T-cell (primary cell): ENCODE results near the gene CETP. TPM values are rescaled to one million over a fixed set of nuclear protein-coding genes. Genes with fewer than 3 reads are reported as not detected.

ENCODE experiments used
- ATAC-seq, 4 experiments: fragments of 200-7000 bp in 3 of 4; fragments of 150-1000 bp in 1 of 4; cut with Tn5 transposase; replicated peaks in 1 of 4; 1 replicate in 3 of 4; 2 replicates in 1 of 4; pipeline ENCODE4 v1.10.0; 2021; ENCODE audit warnings: moderate library complexity in 3 of 4, mild to moderate bottlenecking in 2 of 4, moderate number of reproducible peaks in 1 of 4
- CTCF ChIA-PET, 2 donors: fragments of 300-600 bp; sonication (Branson Sonifier 250); formaldehyde crosslinking; loops; one replicate each; lab custom pipeline; 2022; ENCODE audit warnings: antibody characterized with exemption in 2 of 2; lab: Charles Lee
- POLR2A ChIA-PET, 2 donors: fragments of 300-600 bp; sonication (Branson Sonifier 250); formaldehyde crosslinking; loops; one replicate each; lab custom pipeline; 2022; ENCODE audit warnings: antibody characterized with exemption in 2 of 2; lab: Charles Lee
- DNase-seq, 35 experiments: peaks; one replicate each; pipeline versions ENCODE4 v3.0.0 to v3.0.0-alpha.2; 2013 to 2023
- H3K27ac ChIP-seq: one replicate; pipeline ENCODE4 v1.5.1; 2013; ENCODE audit warnings: low read length
- H3K27me3 ChIP-seq, 2 experiments: replicated peaks in 1 of 2; 1 replicate in 1 of 2; 2 replicates in 1 of 2; pipeline versions ENCODE4 v1.6.1 to v1.7.0; 2013; ENCODE audit warnings: low read length in 1 of 2, mixed read lengths in 1 of 2; ENCODE audit not compliant: control insufficient read depth in 2 of 2, insufficient read depth in 2 of 2; ENCODE audit errors: extremely low read depth in 1 of 2
- H3K36me3 ChIP-seq, 2 donors: 1 replicate in 1 of 2; 2 replicates in 1 of 2; pipeline versions ENCODE4 v1.6.1 to v1.7.0; 2013; ENCODE audit warnings: low read length in 1 of 2; ENCODE audit not compliant: control insufficient read depth in 2 of 2, insufficient read depth in 1 of 2; ENCODE audit errors: extremely low read depth in 1 of 2
- H3K4me1 ChIP-seq, 2 experiments: 1 replicate in 1 of 2; 2 replicates in 1 of 2; pipeline versions ENCODE4 v1.6.1 to v1.7.0; 2013; ENCODE audit warnings: low read length in 2 of 2, mixed read lengths in 1 of 2; ENCODE audit not compliant: insufficient read depth in 2 of 2, control insufficient read depth in 1 of 2; ENCODE audit errors: extremely low read depth in 1 of 2
- H3K4me3 ChIP-seq, 2 donors: 1 replicate in 1 of 2; 2 replicates in 1 of 2; pipeline versions ENCODE4 v1.5.1 to v1.7.0; 2013; ENCODE audit warnings: mild to moderate bottlenecking in 2 of 2, low read length in 1 of 2, moderate library complexity in 1 of 2; ENCODE audit not compliant: control insufficient read depth in 1 of 2; ENCODE audit errors: extremely low read depth in 1 of 2
- H3K9me3 ChIP-seq: 2 replicates; pipeline ENCODE4 v1.7.0; 2013
- H3K27ac Mint-ChIP-seq, 2 donors: one replicate each; pipeline ENCODE4 v1.8.0; 2020 to 2021; ENCODE audit warnings: mild to moderate bottlenecking in 2 of 2, mixed read lengths in 2 of 2
- H3K27me3 Mint-ChIP-seq, 2 donors: one replicate each; pipeline ENCODE4 v1.8.0; 2021 to 2022; ENCODE audit warnings: mixed read lengths in 2 of 2
- H3K36me3 Mint-ChIP-seq: one replicate; pipeline ENCODE4 v1.8.0; 2021; ENCODE audit warnings: mixed read lengths
- H3K4me1 Mint-ChIP-seq, 3 donors: one replicate each; pipeline ENCODE4 v1.8.0; 2020 to 2022; ENCODE audit warnings: mixed read lengths in 3 of 3, mild to moderate bottlenecking in 1 of 3
- H3K4me3 Mint-ChIP-seq, 3 donors: one replicate each; pipeline ENCODE4 v1.8.0; 2020 to 2022; ENCODE audit warnings: mild to moderate bottlenecking in 3 of 3, mixed read lengths in 3 of 3, moderate library complexity in 3 of 3
- H3K9me3 Mint-ChIP-seq, 3 donors: one replicate each; pipeline ENCODE4 v1.8.0; 2020 to 2022; ENCODE audit warnings: mixed read lengths in 3 of 3
- WGBS: methylation state at CpG from one replicate; pipeline ENCODE4 v1.1.5; 2013; ENCODE audit warnings: missing lambda C conversion rate; ENCODE audit not compliant: insufficient coverage; 5-methylcytosine and 5-hydroxymethylcytosine counted together
- total RNA-seq, 35 experiments: library from RNA in 6 of 35; stranded (reverse) in 6 of 35; fragments of 120-200 nt in 1 of 35; gene quantifications; one replicate each; pipeline versions ENCODE4 v1.2.1 to v1.2.4 and lab custom pipeline; 2013 to 2026

The CETP gene
- total RNA-seq, 5 donors from 2014 or later (not counting 1 experiment from before 2014, with no cell fraction given): 0.18 to 0.25 (median 0.19) TPM; not detected in 2

DNA sequence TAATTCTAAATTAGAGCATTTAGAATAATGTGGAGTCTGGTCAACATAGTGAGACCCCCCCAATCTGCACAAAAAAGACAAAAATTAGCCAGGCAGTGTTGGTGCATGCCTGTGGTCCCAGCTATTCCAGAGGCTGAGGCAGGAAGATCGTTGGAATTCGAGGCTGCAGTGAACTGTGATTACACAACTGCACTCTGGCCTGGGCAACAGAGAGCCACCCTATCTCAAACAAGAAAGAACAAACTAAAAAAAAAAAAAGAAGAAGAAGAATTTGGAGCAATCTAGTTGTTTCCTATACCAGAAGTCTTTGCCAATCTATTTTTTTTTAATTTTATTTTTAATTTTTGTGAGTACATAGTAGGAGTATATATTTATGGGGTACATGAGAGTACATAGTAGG is 6.0 kb downstream of the CETP start:
- ATAC-seq: no peak
- Histone ChIP-seq H3K27ac (no peak overlapping the region), H3K36me3 (peaks cover 0 to 3% of the 10 kb centered on the region in 2 donors), H3K4me3 (no peak overlapping the region), H3K4me1 (peaks cover 9 to 25% of the 10 kb centered on the region in 2 experiments), H3K9me3 (no peaks in the 10 kb centered on the region), H3K27me3 (peaks cover 0 to 8% of the 10 kb centered on the region in 2 experiments)
- H3K27me3 Mint-ChIP-seq: no peaks in the 10 kb centered on the region
- peaks cover 32 to 34% (median 33%) of the 10 kb centered on the region in 3 donors for H3K4me1 Mint-ChIP-seq
- CTCF ChIA-PET: interaction anchor here (0.6 to 1.2 kb wide), 6 partner anchors 8 to 1169 kb away, joined by 3 to 4 read pairs (median 3); no protein-coding TSS in a partner anchor
- H3K9me3 Mint-ChIP-seq: no peaks in the 10 kb centered on the region
- POLR2A ChIA-PET: no interaction called here
- no peaks in the 10 kb centered on the region for H3K36me3 Mint-ChIP-seq
- no CpG with 5 or more reads among the region's 2 CpGs for WGBS
- DNase-seq: no peak
- no peak overlapping the region for H3K4me3 Mint-ChIP-seq
- no peak overlapping the region for H3K27ac Mint-ChIP-seq

DNA sequence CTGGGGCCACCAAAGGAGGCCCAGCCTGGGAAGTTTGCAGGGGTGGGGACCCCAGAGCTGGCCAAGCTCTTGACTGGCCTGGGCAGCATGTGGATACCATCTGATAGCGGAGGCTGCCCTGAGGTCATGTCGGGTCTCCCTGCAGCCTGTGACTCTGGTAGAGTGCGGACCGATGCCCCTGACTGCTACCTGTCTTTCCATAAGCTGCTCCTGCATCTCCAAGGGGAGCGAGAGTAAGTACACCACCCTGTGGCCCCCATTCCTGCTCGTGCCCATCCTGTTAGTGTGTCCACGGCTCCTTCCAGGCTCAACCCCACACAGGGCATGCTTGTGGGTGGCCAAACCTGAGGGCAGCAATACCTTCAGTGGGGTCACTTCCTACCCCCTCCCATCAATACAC is 8.0 kb downstream of the CETP start:
- WGBS: 89% methylated on average over 7 of the region's 7 CpGs
- DNase-seq: no peak
- peaks cover 0 to 3% of the 10 kb centered on the region in 2 donors for H3K36me3 ChIP-seq
- no peak overlapping the region for H3K27ac Mint-ChIP-seq
- no peaks in the 10 kb centered on the region for H3K36me3 Mint-ChIP-seq
- H3K4me3 ChIP-seq: no peak overlapping the region
- peaks cover 14 to 37% of the 10 kb centered on the region in 2 experiments for H3K4me1 ChIP-seq
- H3K27me3 Mint-ChIP-seq: no peaks in the 10 kb centered on the region
- H3K9me3 Mint-ChIP-seq: no peaks in the 10 kb centered on the region
- H3K4me3 Mint-ChIP-seq: no peak overlapping the region
- H3K27me3 ChIP-seq: peaks cover 0 to 8% of the 10 kb centered on the region in 2 experiments
- ChIA-PET CTCF (interaction anchor here in 1 of 2 donors (0.6 to 1.3 kb wide), 2 partner anchors 9 to 18 kb away, joined by 3 to 4 read pairs; no protein-coding TSS in a partner anchor), POLR2A (no interaction called here)
- no peak overlapping the region for H3K27ac ChIP-seq
- H3K9me3 ChIP-seq: no peaks in the 10 kb centered on the region
- no peak for ATAC-seq
- H3K4me1 Mint-ChIP-seq: peaks cover 43 to 45% (median 45%) of the 10 kb centered on the region in 3 donors

DNA sequence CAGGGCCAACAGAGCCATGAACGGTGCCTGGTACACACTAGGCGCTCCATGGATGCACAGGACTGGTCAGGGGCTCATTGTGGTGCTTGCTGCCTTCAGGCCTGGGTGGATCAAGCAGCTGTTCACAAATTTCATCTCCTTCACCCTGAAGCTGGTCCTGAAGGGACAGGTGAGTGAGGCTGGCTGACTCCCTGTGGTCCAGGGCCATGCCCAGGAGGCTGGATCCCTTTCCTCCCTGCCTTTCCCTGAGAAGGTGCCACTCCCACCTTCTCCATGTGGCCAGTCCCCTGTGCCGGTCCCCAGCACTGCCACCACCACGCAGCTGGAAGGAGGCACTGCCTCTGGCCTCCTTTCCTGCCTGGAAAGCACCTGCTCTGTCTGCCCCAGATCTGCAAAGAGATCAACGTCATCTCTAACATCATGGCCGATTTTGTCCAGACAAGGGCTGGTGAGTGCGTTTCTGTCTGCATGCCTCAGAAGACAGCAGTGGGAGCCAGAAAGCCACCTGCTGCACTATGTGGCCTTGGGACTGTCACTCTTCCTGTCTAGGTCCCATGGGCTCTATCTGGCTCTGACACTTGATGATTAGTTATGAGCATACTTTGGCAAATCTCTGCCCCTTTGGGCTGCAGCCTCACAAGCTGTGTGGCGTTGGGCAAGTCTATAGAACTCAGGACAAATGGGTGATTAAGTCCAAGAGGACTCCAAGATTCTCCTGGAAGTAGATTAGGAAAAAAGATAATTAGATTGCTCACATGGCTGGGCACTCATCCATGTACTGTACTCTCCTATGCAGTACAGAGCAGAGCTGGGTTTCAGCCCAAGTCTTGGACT is 9.4 kb downstream of the CETP start:
- POLR2A ChIA-PET: no interaction called here
- peak in 2 of 4 experiments; percentile 14 to 59 for ATAC-seq

DNA sequence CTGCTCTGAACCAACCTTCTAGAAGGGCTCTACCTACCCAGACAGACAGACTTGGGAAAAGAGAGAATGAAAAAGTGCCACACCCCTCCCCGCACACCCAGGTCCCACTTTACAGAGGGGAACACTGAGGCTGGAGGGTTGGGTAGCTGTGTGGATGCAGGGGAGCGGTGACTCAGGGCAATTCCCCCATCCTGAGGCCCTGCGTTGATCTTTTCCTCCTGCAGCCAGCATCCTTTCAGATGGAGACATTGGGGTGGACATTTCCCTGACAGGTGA is 10.0 kb downstream of the CETP start:
- no CpG with 5 or more reads among the region's 3 CpGs for WGBS
- Histone ChIP-seq H3K27me3 (peaks cover 0 to 8% of the 10 kb centered on the region in 2 experiments), H3K27ac (no peak overlapping the region), H3K4me1 (peaks cover 14 to 40% of the 10 kb centered on the region in 2 experiments), H3K36me3 (no peaks in the 10 kb centered on the region), H3K4me3 (no peak overlapping the region), H3K9me3 (no peaks in the 10 kb centered on the region)
- Mint-ChIP-seq H3K27ac (no peak overlapping the region), H3K4me1 (peaks cover 46 to 49% (median 48%) of the 10 kb centered on the region in 3 donors), H3K9me3 (no peaks in the 10 kb centered on the region), H3K4me3 (no peak overlapping the region), H3K36me3 (no peaks in the 10 kb centered on the region), H3K27me3 (no peaks in the 10 kb centered on the region)
- CTCF ChIA-PET: interaction anchor here (0.5 to 1.0 kb wide), 2 partner anchors 12 to 298 kb away, joined by 3 read pairs; no protein-coding TSS in a partner anchor
- ATAC-seq (no peak), DNase-seq (no peak)
- POLR2A ChIA-PET: interaction anchor here in 1 of 2 donors (1.1 kb wide), 1 partner anchor 21 kb away, joined by 3 read pairs; no protein-coding TSS in a partner anchor

More for the DNA sequence above, 9.4 kb downstream of the CETP start:
- Histone ChIP-seq H3K9me3 (no peaks in the 10 kb centered on the region), H3K36me3 (no peaks in the 10 kb centered on the region), H3K4me3 (no peak overlapping the region), H3K27me3 (peaks cover 0 to 8% of the 10 kb centered on the region in 2 experiments), H3K27ac (no peak overlapping the region), H3K4me1 (peaks cover 14 to 40% of the 10 kb centered on the region in 2 experiments)
- CTCF ChIA-PET: interaction anchor here in 1 of 2 donors (1.3 kb wide), 1 partner anchor 19 kb away, joined by 4 read pairs; no protein-coding TSS in a partner anchor
- H3K4me3 Mint-ChIP-seq: no peak overlapping the region
- H3K27ac Mint-ChIP-seq: peak overlapping the region in 1 of 2 donors; percentile 71
- WGBS: 76% methylated on average over 8 of the region's 8 CpGs
- DNase-seq: peak in 1 of 35 experiments; percentile 39
- peaks cover 43 to 45% (median 45%) of the 10 kb centered on the region in 3 donors for H3K4me1 Mint-ChIP-seq
- H3K9me3 Mint-ChIP-seq: no peaks in the 10 kb centered on the region
- no peaks in the 10 kb centered on the region for H3K27me3 Mint-ChIP-seq
- H3K36me3 Mint-ChIP-seq: no peaks in the 10 kb centered on the region

DNA sequence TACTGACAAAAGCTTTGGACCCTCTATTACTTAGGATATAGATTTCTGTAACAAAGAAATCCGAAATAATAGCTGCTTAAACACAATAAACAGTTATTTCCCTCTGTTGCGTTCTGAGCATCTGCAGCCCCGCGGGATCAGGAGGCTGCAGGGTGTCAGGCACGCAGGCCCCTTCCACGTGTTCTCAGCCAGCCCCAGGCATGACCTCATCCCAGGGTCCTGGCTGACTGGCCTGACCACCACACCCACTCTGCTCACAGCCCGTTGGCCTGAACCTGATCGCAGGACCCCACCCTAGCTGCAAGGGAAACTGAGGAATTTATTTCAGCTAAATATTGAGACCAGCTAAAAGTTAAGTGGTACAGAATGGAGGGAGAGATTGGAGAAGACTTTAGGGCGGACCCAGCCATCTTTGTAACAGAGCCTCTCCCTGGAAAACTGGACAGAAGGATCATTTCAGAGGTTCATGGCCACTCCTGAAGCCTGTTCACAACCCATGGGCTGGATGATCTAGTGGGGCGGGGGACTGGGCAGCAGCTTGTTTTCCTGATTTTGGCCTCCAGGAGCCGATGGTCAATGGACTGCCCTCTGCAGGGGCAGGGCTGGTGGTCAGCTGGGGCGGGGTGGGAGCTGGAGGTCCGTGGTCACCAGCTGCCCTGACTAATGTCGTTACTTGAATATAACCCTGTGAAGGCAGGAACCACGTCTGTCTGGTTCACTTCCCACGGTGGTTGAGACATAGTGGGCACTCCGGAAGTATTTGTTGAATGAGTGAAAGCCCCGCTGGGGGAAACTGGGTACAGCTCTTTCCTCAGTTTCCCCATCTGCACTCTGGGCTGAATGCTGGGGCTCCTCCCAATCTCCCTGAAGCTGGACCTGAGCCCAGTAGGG is 10.9 kb downstream of the CETP start:
- DNase-seq: no peak
- 74% methylated on average over 15 of the region's 18 CpGs for WGBS
- H3K4me3 Mint-ChIP-seq: no peak overlapping the region
- no peaks in the 10 kb centered on the region for H3K27me3 Mint-ChIP-seq
- Histone ChIP-seq H3K27me3 (peaks cover 0 to 8% of the 10 kb centered on the region in 2 experiments), H3K36me3 (no peaks in the 10 kb centered on the region), H3K4me1 (peaks cover 14 to 40% of the 10 kb centered on the region in 2 experiments), H3K9me3 (no peaks in the 10 kb centered on the region), H3K4me3 (no peak overlapping the region), H3K27ac (no peak overlapping the region)
- ChIA-PET POLR2A (interaction anchor here in 1 of 2 donors (1.1 kb wide), 1 partner anchor 21 kb away, joined by 3 read pairs; no protein-coding TSS in a partner anchor), CTCF (interaction anchor here in 1 of 2 donors (1.0 kb wide), 1 partner anchor 11 kb away, joined by 3 read pairs; no protein-coding TSS in a partner anchor)
- no peak overlapping the region for H3K27ac Mint-ChIP-seq
- H3K9me3 Mint-ChIP-seq: no peaks in the 10 kb centered on the region
- no peak for ATAC-seq
- peaks cover 46 to 53% (median 49%) of the 10 kb centered on the region in 3 donors for H3K4me1 Mint-ChIP-seq
- H3K36me3 Mint-ChIP-seq: no peaks in the 10 kb centered on the region

DNA sequence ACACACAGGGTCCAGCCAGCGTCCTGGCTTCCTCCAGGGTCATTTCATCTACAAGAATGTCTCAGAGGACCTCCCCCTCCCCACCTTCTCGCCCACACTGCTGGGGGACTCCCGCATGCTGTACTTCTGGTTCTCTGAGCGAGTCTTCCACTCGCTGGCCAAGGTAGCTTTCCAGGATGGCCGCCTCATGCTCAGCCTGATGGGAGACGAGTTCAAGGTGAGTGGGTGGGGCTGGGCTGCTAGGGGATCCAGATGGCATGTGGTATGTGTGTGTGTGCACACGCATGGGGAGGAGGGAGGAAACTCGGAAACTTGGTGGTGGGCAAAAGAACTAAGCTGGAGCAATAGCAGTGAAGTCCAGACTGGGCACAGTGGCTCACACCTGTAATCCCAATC is 11.5 kb downstream of the CETP start:
- Histone ChIP-seq H3K4me1 (peaks cover 14 to 40% of the 10 kb centered on the region in 2 experiments), H3K27me3 (peaks cover 0 to 8% of the 10 kb centered on the region in 2 experiments), H3K27ac (no peak overlapping the region), H3K36me3 (no peaks in the 10 kb centered on the region), H3K9me3 (no peaks in the 10 kb centered on the region), H3K4me3 (no peak overlapping the region)
- peak overlapping the region in 1 of 3 donors; percentile 67 for H3K4me3 Mint-ChIP-seq
- ChIA-PET CTCF (no interaction called here), POLR2A (no interaction called here)
- no peaks in the 10 kb centered on the region for H3K36me3 Mint-ChIP-seq
- no peak for DNase-seq
- H3K27ac Mint-ChIP-seq: peak overlapping the region in 1 of 2 donors; percentile 28
- peaks cover 46 to 53% (median 49%) of the 10 kb centered on the region in 3 donors for H3K4me1 Mint-ChIP-seq
- no peak for ATAC-seq
- no peaks in the 10 kb centered on the region for H3K9me3 Mint-ChIP-seq
- WGBS: 87% methylated on average over 7 of the region's 9 CpGs
- no peaks in the 10 kb centered on the region for H3K27me3 Mint-ChIP-seq
